ENCODE measurements around the gene CCSER1.

CCSER1 gene

GRCh38 chr4:91426725-91427124, 1299.5 kb downstream of the CCSER1 start:
- Histone ChIP-seq H3K4me1 (ENCODE audit: insufficient read depth, low read length, severe bottlenecking) (no peaks in the 10 kb centered on the region), H3K36me3 (ENCODE audit: insufficient read depth, low read length) (no peaks in the 10 kb centered on the region), H3K9ac (ENCODE audit: low read length) (no peak overlapping the region), H3K27ac (ENCODE audit: low read depth, low read length, poor library complexity, severe bottlenecking) (no peak overlapping the region), H2AFZ (ENCODE audit: low read length) (no peak overlapping the region), H3K27me3 (ENCODE audit: insufficient read depth, low read length) (no peaks in the 10 kb centered on the region), H3K79me2 (ENCODE audit: insufficient read depth, low read length) (no peaks in the 10 kb centered on the region), H3K9me3 (ENCODE audit: low read length) (no peaks in the 10 kb centered on the region), H3K4me3 (ENCODE audit: low read depth, low read length, poor library complexity, severe bottlenecking) (no peak overlapping the region), H4K20me1 (ENCODE audit: insufficient read depth, low read length) (no peaks in the 10 kb centered on the region), H3K4me2 (ENCODE audit: low read length) (no peak overlapping the region), H3F3A (ENCODE audit: insufficient read depth, low read length) (no peaks in the 10 kb centered on the region), H3K9me2 (ENCODE audit: low read depth, low read length) (no peaks in the 10 kb centered on the region)
- TF ChIP-seq CTCF (IDR thresholded peaks at IDR 0.05; ENCODE audit: low read length) = no peak
- no peak for TF ChIP-seq EZH2 (IDR thresholded peaks at IDR 0.05; ENCODE audit: borderline replicate concordance, low read length)

GRCh38 chr4:91427171-91427570, 1300.0 kb downstream of the CCSER1 start:
- H3K9ac ChIP-seq (ENCODE audit: low read length) = no peak overlapping the region
- TF ChIP-seq CTCF (IDR thresholded peaks at IDR 0.05; ENCODE audit: low read length) (no peak), EZH2 (IDR thresholded peaks at IDR 0.05; ENCODE audit: borderline replicate concordance, low read length) (no peak)
- no peaks in the 10 kb centered on the region for H3K4me1 ChIP-seq (ENCODE audit: insufficient read depth, low read length, severe bottlenecking)
- no peak overlapping the region for H3K4me3 ChIP-seq (ENCODE audit: low read depth, low read length, poor library complexity, severe bottlenecking)
- H4K20me1 ChIP-seq (ENCODE audit: insufficient read depth, low read length) = no peaks in the 10 kb centered on the region
- no peaks in the 10 kb centered on the region for H3K9me3 ChIP-seq (ENCODE audit: low read length)
- H3K27me3 ChIP-seq (ENCODE audit: insufficient read depth, low read length) = no peaks in the 10 kb centered on the region
- no peaks in the 10 kb centered on the region for H3K9me2 ChIP-seq (ENCODE audit: low read depth, low read length)
- H3K79me2 ChIP-seq (ENCODE audit: insufficient read depth, low read length) = no peaks in the 10 kb centered on the region
- no peak overlapping the region for H3K27ac ChIP-seq (ENCODE audit: low read depth, low read length, poor library complexity, severe bottlenecking)
- no peaks in the 10 kb centered on the region for H3K36me3 ChIP-seq (ENCODE audit: insufficient read depth, low read length)
- H3K4me2 ChIP-seq (ENCODE audit: low read length) = no peak overlapping the region
- H2AFZ ChIP-seq (ENCODE audit: low read length) = no peak overlapping the region
- H3F3A ChIP-seq (ENCODE audit: insufficient read depth, low read length) = no peaks in the 10 kb centered on the region

GRCh38 chr4:91434631-91435030, 1307.4 kb downstream of the CCSER1 start:
- Histone ChIP-seq H3K4me2 (ENCODE audit: low read length) (no peak overlapping the region), H3K27ac (ENCODE audit: low read depth, low read length, poor library complexity, severe bottlenecking) (no peak overlapping the region), H3F3A (ENCODE audit: insufficient read depth, low read length) (no peaks in the 10 kb centered on the region), H3K36me3 (ENCODE audit: insufficient read depth, low read length) (no peaks in the 10 kb centered on the region), H3K27me3 (ENCODE audit: insufficient read depth, low read length) (no peaks in the 10 kb centered on the region), H3K9me2 (ENCODE audit: low read depth, low read length) (no peaks in the 10 kb centered on the region), H3K4me3 (ENCODE audit: low read depth, low read length, poor library complexity, severe bottlenecking) (no peak overlapping the region), H2AFZ (ENCODE audit: low read length) (no peak overlapping the region), H3K9ac (ENCODE audit: low read length) (no peak overlapping the region), H3K79me2 (ENCODE audit: insufficient read depth, low read length) (no peaks in the 10 kb centered on the region), H3K4me1 (ENCODE audit: insufficient read depth, low read length, severe bottlenecking) (no peaks in the 10 kb centered on the region), H4K20me1 (ENCODE audit: insufficient read depth, low read length) (no peaks in the 10 kb centered on the region), H3K9me3 (ENCODE audit: low read length) (no peaks in the 10 kb centered on the region)
- TF ChIP-seq EZH2 (IDR thresholded peaks at IDR 0.05; ENCODE audit: borderline replicate concordance, low read length) = no peak
- no peak for TF ChIP-seq CTCF (IDR thresholded peaks at IDR 0.05; ENCODE audit: low read length)

Data from OCI-LY1 (cell line).